GM23338 (cell line): ENCODE measurements around the gene CNTNAP2. TPM values are rescaled to one million over a fixed set of nuclear protein-coding genes. Genes with fewer than 3 reads are reported as not detected.

Experiments used
- ATAC-seq: fragments of 200-7000 bp; cut with Tn5 transposase; 3 replicates; pipeline ENCODE4 v1.9.1; 2020
- DNase-seq: peaks from one replicate; pipeline ENCODE4 v3.0.0-alpha.2; 2015; ENCODE audit warnings: low spot score
- H2AFZ ChIP-seq: fragments of 200-600 bp; sonication (generic); 2 replicates; pipeline ENCODE4 v1.8.0; 2016; ENCODE audit warnings: antibody characterized with exemption, mild to moderate bottlenecking, moderate library complexity
- H3F3A ChIP-seq: fragments of 200-600 bp; sonication (generic); replicated peaks from 2 replicates; pipeline ENCODE4 v1.8.0; 2017; ENCODE audit warnings: antibody characterized with exemption, mixed run types, low read depth
- H3K27ac ChIP-seq: fragments of 200-600 bp; sonication (generic); 2 replicates; pipeline ENCODE4 v1.6.1; 2016; ENCODE audit warnings: low read depth
- H3K27me3 ChIP-seq: fragments of 200-600 bp; sonication (generic); 2 replicates; pipeline ENCODE4 v1.8.0; 2016; ENCODE audit warnings: mild to moderate bottlenecking, mixed run types, moderate library complexity; ENCODE audit not compliant: insufficient read depth
- H3K36me3 ChIP-seq: fragments of 200-600 bp; sonication (generic); 2 replicates; pipeline ENCODE4 v1.8.0; 2016; ENCODE audit warnings: mild to moderate bottlenecking; ENCODE audit not compliant: insufficient read depth
- H3K4me1 ChIP-seq: fragments of 200-600 bp; sonication (generic); 2 replicates; pipeline ENCODE4 v1.8.0; 2016; ENCODE audit warnings: mild to moderate bottlenecking, moderate library complexity; ENCODE audit not compliant: insufficient read depth
- H3K4me2 ChIP-seq: fragments of 200-600 bp; sonication (generic); 2 replicates; pipeline ENCODE4 v1.7.1; 2017; ENCODE audit warnings: mixed run types
- H3K4me3 ChIP-seq: fragments of 200-600 bp; sonication (generic); 2 replicates; pipeline ENCODE4 v1.6.1; 2016; ENCODE audit warnings: mixed run types
- H3K79me2 ChIP-seq: fragments of 200-600 bp; sonication (generic); replicated peaks from 2 replicates; pipeline ENCODE4 v1.8.0; 2017; ENCODE audit warnings: mild to moderate bottlenecking; ENCODE audit not compliant: insufficient read depth
- H3K9me2 ChIP-seq: fragments of 200-600 bp; sonication (generic); 2 replicates; pipeline ENCODE4 v1.8.0; 2017; ENCODE audit not compliant: insufficient read depth
- H4K20me1 ChIP-seq: fragments of 200-600 bp; sonication (generic); replicated peaks from 2 replicates; pipeline ENCODE4 v1.8.0; 2017; ENCODE audit warnings: mild to moderate bottlenecking; ENCODE audit not compliant: insufficient read depth
- H3K27ac Mint-ChIP-seq: 2 replicates; pipeline ENCODE4 v1.8.0; 2020; ENCODE audit warnings: inconsistent platforms, mild to moderate bottlenecking, moderate library complexity, mixed read lengths
- H3K27me3 Mint-ChIP-seq: 3 replicates; pipeline ENCODE4 v1.8.0; 2022; ENCODE audit warnings: low read depth, mild to moderate bottlenecking, moderate library complexity, mixed read lengths, inconsistent platforms; ENCODE audit not compliant: insufficient read depth, poor library complexity
- H3K36me3 Mint-ChIP-seq: 3 replicates; pipeline ENCODE4 v1.8.0; 2021; ENCODE audit warnings: low read depth, mild to moderate bottlenecking, inconsistent platforms, moderate library complexity, mixed read lengths
- H3K4me1 Mint-ChIP-seq: 3 replicates; pipeline ENCODE4 v1.8.0; 2020; ENCODE audit warnings: mild to moderate bottlenecking, inconsistent platforms, mixed read lengths
- H3K4me3 Mint-ChIP-seq: 3 replicates; pipeline ENCODE4 v1.8.0; 2021; ENCODE audit warnings: moderate library complexity, mild to moderate bottlenecking, inconsistent platforms, mixed read lengths
- H3K9me3 Mint-ChIP-seq: 3 replicates; pipeline ENCODE4 v1.8.0; 2020; ENCODE audit warnings: moderate library complexity, mild to moderate bottlenecking, inconsistent platforms, mixed read lengths
- EZH2 ChIP-seq: fragments of 200-600 bp; sonication (generic); IDR thresholded peaks from one replicate; pipeline ENCODE4 v1.8.0; 2017; ENCODE audit warnings: antibody characterized with exemption, mild to moderate bottlenecking, low read depth; ENCODE audit not compliant: unreplicated experiment
- EZH2phosphoT487 ChIP-seq: fragments of 200-600 bp; sonication (generic); IDR thresholded peaks from one replicate; pipeline ENCODE4 v1.8.1; 2018; ENCODE audit warnings: antibody characterized with exemption; ENCODE audit not compliant: unreplicated experiment
- NANOG ChIP-seq: IDR thresholded peaks from 2 replicates; pipeline ENCODE4 v1.6.1; 2016; ENCODE audit warnings: antibody characterized with exemption, borderline replicate concordance
- STAT1 ChIP-seq: IDR thresholded peaks from one replicate; pipeline ENCODE4 v1.6.1; 2016; ENCODE audit warnings: antibody characterized with exemption; ENCODE audit not compliant: unreplicated experiment
- ZNF331 ChIP-seq: fragments of 250-450 bp; sonication (Bioruptor Pico); IDR thresholded peaks from 2 replicates; pipeline ENCODE4 v1.5.0; 2020; ENCODE audit warnings: low read depth, mild to moderate bottlenecking, moderate library complexity
- ZNF462 ChIP-seq: fragments of 250-450 bp; sonication (Bioruptor Pico); IDR thresholded peaks from 2 replicates; pipeline ENCODE4 v1.5.0; 2020; ENCODE audit warnings: mild to moderate bottlenecking, moderate library complexity
- polyA plus RNA-seq: library from polyadenylated mRNA; unstranded; fragments of >200 nt; fragmentation: Nextera tagmentation; extraction: Ambion mirVana; gene quantifications from 2 replicates; pipeline ENCODE4 v1.2.1, GENCODE V29; 2016
- total RNA-seq: library from RNA; depleted of rRNA; stranded (reverse); fragments of >200 nt; shearing (Covaris generic); gene quantifications from 2 replicates; pipeline ENCODE4 v1.2.3, GENCODE V29; 2014
- TF ChIP-seq, protein P1 (sequence below): IDR thresholded peaks from one replicate; pipeline ENCODE4 v1.6.1; 2018; ENCODE audit warnings: antibody characterized with exemption; ENCODE audit not compliant: unreplicated experiment
- TF ChIP-seq, protein P2 (sequence below): IDR thresholded peaks from 2 replicates; pipeline ENCODE4 v1.6.1; 2016; ENCODE audit warnings: antibody characterized with exemption

The CNTNAP2 gene
- total and polyA plus RNA-seq, 2 experiments from 2014 or later: 38.2 to 61.3 TPM

DNA sequence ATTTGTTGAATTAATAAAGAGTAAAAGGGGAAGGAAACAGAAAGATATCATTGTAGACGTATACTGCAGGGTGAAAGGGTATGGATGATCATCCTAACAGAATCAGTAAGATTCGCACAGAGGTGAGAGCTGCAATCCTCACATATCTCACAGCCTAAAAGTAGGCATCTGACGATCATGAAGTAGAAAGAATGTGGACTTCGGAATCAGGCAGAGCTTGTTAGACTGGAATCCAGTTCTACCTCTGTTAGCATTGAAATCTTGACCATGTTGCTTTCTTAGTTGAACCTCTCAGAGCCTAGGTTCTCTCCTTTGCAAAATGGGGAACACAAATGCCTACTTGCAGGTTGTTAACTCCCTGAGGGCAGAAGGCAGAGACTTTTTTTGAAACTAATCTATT lies 2154.0 kb downstream of the CNTNAP2 start:
- Mint-ChIP-seq H3K36me3 (no peaks in the 10 kb centered on the region), H3K27ac (no peak overlapping the region), H3K4me1 (no peaks in the 10 kb centered on the region), H3K9me3 (no peaks in the 10 kb centered on the region), H3K27me3 (no peaks in the 10 kb centered on the region), H3K4me3 (no peak overlapping the region)
- Histone ChIP-seq H3K9me2 (no peaks in the 10 kb centered on the region), H3K4me3 (no peak overlapping the region), H3K79me2 (no peaks in the 10 kb centered on the region), H3K36me3 (no peaks in the 10 kb centered on the region), H3K4me2 (no peak overlapping the region), H3K27ac (no peak overlapping the region), H3F3A (no peaks in the 10 kb centered on the region), H3K4me1 (no peaks in the 10 kb centered on the region), H3K27me3 (no peaks in the 10 kb centered on the region), H2AFZ (no peak overlapping the region), H4K20me1 (no peaks in the 10 kb centered on the region)
- TF ChIP-seq STAT1: no peak
- TF ChIP-seq, protein P1, sequence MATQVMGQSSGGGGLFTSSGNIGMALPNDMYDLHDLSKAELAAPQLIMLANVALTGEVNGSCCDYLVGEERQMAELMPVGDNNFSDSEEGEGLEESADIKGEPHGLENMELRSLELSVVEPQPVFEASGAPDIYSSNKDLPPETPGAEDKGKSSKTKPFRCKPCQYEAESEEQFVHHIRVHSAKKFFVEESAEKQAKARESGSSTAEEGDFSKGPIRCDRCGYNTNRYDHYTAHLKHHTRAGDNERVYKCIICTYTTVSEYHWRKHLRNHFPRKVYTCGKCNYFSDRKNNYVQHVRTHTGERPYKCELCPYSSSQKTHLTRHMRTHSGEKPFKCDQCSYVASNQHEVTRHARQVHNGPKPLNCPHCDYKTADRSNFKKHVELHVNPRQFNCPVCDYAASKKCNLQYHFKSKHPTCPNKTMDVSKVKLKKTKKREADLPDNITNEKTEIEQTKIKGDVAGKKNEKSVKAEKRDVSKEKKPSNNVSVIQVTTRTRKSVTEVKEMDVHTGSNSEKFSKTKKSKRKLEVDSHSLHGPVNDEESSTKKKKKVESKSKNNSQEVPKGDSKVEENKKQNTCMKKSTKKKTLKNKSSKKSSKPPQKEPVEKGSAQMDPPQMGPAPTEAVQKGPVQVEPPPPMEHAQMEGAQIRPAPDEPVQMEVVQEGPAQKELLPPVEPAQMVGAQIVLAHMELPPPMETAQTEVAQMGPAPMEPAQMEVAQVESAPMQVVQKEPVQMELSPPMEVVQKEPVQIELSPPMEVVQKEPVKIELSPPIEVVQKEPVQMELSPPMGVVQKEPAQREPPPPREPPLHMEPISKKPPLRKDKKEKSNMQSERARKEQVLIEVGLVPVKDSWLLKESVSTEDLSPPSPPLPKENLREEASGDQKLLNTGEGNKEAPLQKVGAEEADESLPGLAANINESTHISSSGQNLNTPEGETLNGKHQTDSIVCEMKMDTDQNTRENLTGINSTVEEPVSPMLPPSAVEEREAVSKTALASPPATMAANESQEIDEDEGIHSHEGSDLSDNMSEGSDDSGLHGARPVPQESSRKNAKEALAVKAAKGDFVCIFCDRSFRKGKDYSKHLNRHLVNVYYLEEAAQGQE: no peak
- TF ChIP-seq, protein P2, sequence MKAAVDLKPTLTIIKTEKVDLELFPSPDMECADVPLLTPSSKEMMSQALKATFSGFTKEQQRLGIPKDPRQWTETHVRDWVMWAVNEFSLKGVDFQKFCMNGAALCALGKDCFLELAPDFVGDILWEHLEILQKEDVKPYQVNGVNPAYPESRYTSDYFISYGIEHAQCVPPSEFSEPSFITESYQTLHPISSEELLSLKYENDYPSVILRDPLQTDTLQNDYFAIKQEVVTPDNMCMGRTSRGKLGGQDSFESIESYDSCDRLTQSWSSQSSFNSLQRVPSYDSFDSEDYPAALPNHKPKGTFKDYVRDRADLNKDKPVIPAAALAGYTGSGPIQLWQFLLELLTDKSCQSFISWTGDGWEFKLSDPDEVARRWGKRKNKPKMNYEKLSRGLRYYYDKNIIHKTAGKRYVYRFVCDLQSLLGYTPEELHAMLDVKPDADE: no peak
- no peak for TF ChIP-seq ZNF331 (CRISPR knock-in tag)
- no peak for TF ChIP-seq EZH2
- no peak for TF ChIP-seq ZNF462
- TF ChIP-seq EZH2phosphoT487: no peak
- no peak for TF ChIP-seq NANOG
- ATAC-seq (no peak), DNase-seq (no peak)
